CD14-positive monocyte (primary cell): ENCODE results near the gene MATK. TPM values are rescaled to one million over a fixed set of nuclear protein-coding genes. Genes with fewer than 3 reads are reported as not detected.

Experiments used
- DNase-seq, 3 donors: peaks; one replicate each; pipeline ENCODE4 v3.0.0-alpha.2; 2011 to 2022
- H2AFZ ChIP-seq: 2 replicates; pipeline ENCODE4 v1.6.0; 2012; ENCODE audit warnings: mild to moderate bottlenecking, low read depth, low read length, inconsistent platforms; ENCODE audit not compliant: insufficient read depth, poor library complexity, severe bottlenecking
- H3K27ac ChIP-seq, 2 donors: 1 replicate in 1 of 2; 2 replicates in 1 of 2; pipeline ENCODE4 v1.5.1; 2012 to 2013; ENCODE audit warnings: low read length in 2 of 2, control low read depth in 1 of 2, inconsistent platforms in 1 of 2, low read depth in 1 of 2, mild to moderate bottlenecking in 1 of 2
- H3K27me3 ChIP-seq, 2 donors: one replicate each; pipeline versions ENCODE4 v1.6.0 to v1.6.1; 2011 to 2013; ENCODE audit warnings: low read length in 2 of 2; ENCODE audit not compliant: control insufficient read depth in 2 of 2, insufficient read depth in 2 of 2
- H3K36me3 ChIP-seq, 2 donors: replicated peaks in 1 of 2; 1 replicate in 1 of 2; 2 replicates in 1 of 2; pipeline versions ENCODE4 v1.5.1 to v1.6.1; 2012 to 2013; ENCODE audit warnings: low read length in 2 of 2, control low read depth in 1 of 2, inconsistent platforms in 1 of 2, mild to moderate bottlenecking in 1 of 2; ENCODE audit not compliant: insufficient read depth in 2 of 2, control insufficient read depth in 1 of 2
- H3K4me1 ChIP-seq, 2 donors: 1 replicate in 1 of 2; 2 replicates in 1 of 2; pipeline versions ENCODE4 v1.5.1 to v1.6.1; 2012 to 2013; ENCODE audit warnings: low read length in 2 of 2, control low read depth in 1 of 2, inconsistent platforms in 1 of 2, mild to moderate bottlenecking in 1 of 2, moderate library complexity in 1 of 2; ENCODE audit not compliant: insufficient read depth in 2 of 2, control insufficient read depth in 1 of 2
- H3K4me2 ChIP-seq: replicated peaks from 2 replicates; pipeline ENCODE3; 2012; ENCODE audit warnings: low read length, moderate library complexity, mild to moderate bottlenecking; ENCODE audit not compliant: poor library complexity, severe bottlenecking; ENCODE audit errors: extremely low read depth
- H3K4me3 ChIP-seq, 3 experiments: fragments of 200-600 bp in 1 of 3; sonication (generic) in 1 of 3; replicated peaks in 1 of 3; 1 replicate in 2 of 3; 2 replicates in 1 of 3; pipeline ENCODE4 v1.5.1; 2011 to 2013; ENCODE audit warnings: low read length in 3 of 3, mild to moderate bottlenecking in 3 of 3, control low read depth in 2 of 3, low read depth in 2 of 3, inconsistent platforms in 1 of 3, moderate library complexity in 1 of 3
- H3K79me2 ChIP-seq: 2 replicates; pipeline ENCODE4 v1.6.0; 2012; ENCODE audit warnings: mild to moderate bottlenecking, control low read depth, inconsistent platforms, low read length, moderate library complexity; ENCODE audit not compliant: insufficient read depth
- H3K9ac ChIP-seq: 2 replicates; pipeline ENCODE4 v1.6.0; 2017; ENCODE audit warnings: low read length, mild to moderate bottlenecking; ENCODE audit not compliant: insufficient read depth, poor library complexity, severe bottlenecking
- H3K9me3 ChIP-seq, 2 donors: replicated peaks in 1 of 2; 1 replicate in 1 of 2; 2 replicates in 1 of 2; pipeline versions ENCODE4 v1.5.1 to v1.6.1; 2012 to 2013; ENCODE audit warnings: low read length in 2 of 2, control low read depth in 1 of 2; ENCODE audit not compliant: control insufficient read depth in 1 of 2, insufficient read depth in 1 of 2
- H4K20me1 ChIP-seq: 2 replicates; pipeline ENCODE4 v1.6.0; 2012; ENCODE audit warnings: mild to moderate bottlenecking, low read length, control low read depth, moderate library complexity; ENCODE audit not compliant: insufficient read depth
- H3K27ac Mint-ChIP-seq, 7 donors: one replicate each; pipeline ENCODE4 v1.8.0; 2020; ENCODE audit warnings: mild to moderate bottlenecking in 7 of 7, mixed read lengths in 7 of 7, moderate library complexity in 6 of 7, inconsistent platforms in 2 of 7
- H3K27me3 Mint-ChIP-seq, 3 donors: one replicate each; pipeline ENCODE4 v1.8.0; 2021 to 2022; ENCODE audit warnings: low read depth in 3 of 3, mild to moderate bottlenecking in 3 of 3, mixed read lengths in 3 of 3, moderate library complexity in 3 of 3, inconsistent platforms in 1 of 3
- H3K36me3 Mint-ChIP-seq, 2 donors: one replicate each; pipeline ENCODE4 v1.8.0; 2020; ENCODE audit warnings: mixed read lengths in 2 of 2, inconsistent platforms in 1 of 2, mild to moderate bottlenecking in 1 of 2
- H3K4me1 Mint-ChIP-seq: one replicate; pipeline ENCODE4 v1.8.0; 2020; ENCODE audit warnings: mild to moderate bottlenecking, mixed read lengths
- H3K4me3 Mint-ChIP-seq, 2 donors: one replicate each; pipeline ENCODE4 v1.8.0; 2020; ENCODE audit warnings: mild to moderate bottlenecking in 2 of 2, mixed read lengths in 2 of 2, moderate library complexity in 1 of 2
- H3K9me3 Mint-ChIP-seq, 7 donors: one replicate each; pipeline ENCODE4 v1.8.0; 2020 to 2022; ENCODE audit warnings: mixed read lengths in 7 of 7, mild to moderate bottlenecking in 6 of 7, moderate library complexity in 6 of 7, inconsistent platforms in 2 of 7
- CTCF ChIP-seq: fragments of 200-600 bp; IDR thresholded peaks from one replicate; pipeline ENCODE4 v1.8.0; 2022; ENCODE audit warnings: antibody characterized with exemption, mild to moderate bottlenecking
- WGBS: methylation state at CpG from one replicate; pipeline ENCODE4 v1.1.5; 2013; ENCODE audit warnings: missing lambda C conversion rate; ENCODE audit not compliant: insufficient coverage; 5-methylcytosine and 5-hydroxymethylcytosine counted together
- intact Hi-C, 2 donors: fragments of 100-400 bp; cut with micrococcal nuclease; formaldehyde crosslinking; loops; one replicate each; pipeline versions ENCODE4 v1.15.0 to v1.15.1; 2023
- polyA plus RNA-seq, 3 donors: library from polyadenylated mRNA; depleted of rRNA in 1 of 3; unstranded in 2 of 3; stranded (reverse) in 1 of 3; fragments of 300-500 nt in 2 of 3; fragments of >200 nt in 1 of 3; fragmentation: Illumina TruSeq in 2 of 3; gene quantifications; 1 replicate in 2 of 3; 2 replicates in 1 of 3; pipeline ENCODE4 v1.2.3, GENCODE V29; 2012 to 2021

Gene MATK
- polyA plus RNA-seq, 3 donors, result 0.20 to 0.44 (median 0.35) TPM

- peaks cover 18 to 32% of the 10 kb centered on the region in 2 donors for H3K36me3 Mint-ChIP-seq
- 88% methylated on average over 24 of the region's 25 CpGs for WGBS
- Histone ChIP-seq H3K36me3 (peaks cover 15 to 29% of the 10 kb centered on the region in 2 donors), H3K9me3 (peaks cover 0 to 3% of the 10 kb centered on the region in 2 donors), H3K4me1 (no peaks in the 10 kb centered on the region), H3K4me2 (no peak overlapping the region), H3K4me3 (no peak overlapping the region), H3K27me3 (no peaks in the 10 kb centered on the region), H3K9ac (no peak overlapping the region), H2AFZ (no peak overlapping the region), H4K20me1 (no peaks in the 10 kb centered on the region), H3K79me2 (no peaks in the 10 kb centered on the region), H3K27ac (no peak overlapping the region)
- H3K4me1 Mint-ChIP-seq, result no peaks in the 10 kb centered on the region
- intact Hi-C loops, result no loop called here
- H3K27me3 Mint-ChIP-seq, result peaks cover 0 to 2% (median 0%) of the 10 kb centered on the region in 3 donors
- no peak overlapping the region for H3K4me3 Mint-ChIP-seq
- peaks cover 0 to 5% (median 3%) of the 10 kb centered on the region in 7 donors for H3K9me3 Mint-ChIP-seq
- no peak for TF ChIP-seq CTCF
- no peak overlapping the region for H3K27ac Mint-ChIP-seq
- DNase-seq, result no peak
Observed at GRCh38 chr19:3752492-3752891, 33.7 kb downstream of the MATK start.

- Histone ChIP-seq H3K4me1 (no peaks in the 10 kb centered on the region), H3K9ac (no peak overlapping the region), H3K9me3 (peaks cover 0 to 3% of the 10 kb centered on the region in 2 donors), H3K4me2 (no peak overlapping the region), H3K27me3 (no peaks in the 10 kb centered on the region), H3K27ac (no peak overlapping the region), H3K79me2 (no peaks in the 10 kb centered on the region), H3K4me3 (no peak overlapping the region), H2AFZ (no peak overlapping the region), H4K20me1 (no peaks in the 10 kb centered on the region), H3K36me3 (peaks cover 15 to 29% of the 10 kb centered on the region in 2 donors)
- H3K9me3 Mint-ChIP-seq, result peaks cover 0 to 5% (median 3%) of the 10 kb centered on the region in 7 donors
- intact Hi-C loops, result no loop called here
- no peak overlapping the region for H3K4me3 Mint-ChIP-seq
- 98% methylated on average over 27 of the region's 30 CpGs for WGBS
- no peak for TF ChIP-seq CTCF
- peaks cover 0 to 2% (median 0%) of the 10 kb centered on the region in 3 donors for H3K27me3 Mint-ChIP-seq
- peaks cover 18 to 25% of the 10 kb centered on the region in 2 donors for H3K36me3 Mint-ChIP-seq
- H3K4me1 Mint-ChIP-seq, result no peaks in the 10 kb centered on the region
- H3K27ac Mint-ChIP-seq, result no peak overlapping the region
- DNase-seq, result no peak
Observed at GRCh38 chr19:3751236-3751635, 34.9 kb downstream of the MATK start.
